ENCODE data around the gene GUCY1A1.

The GUCY1A1 gene

GRCh38 chr4:155660436-155660835 is 6.2 kb upstream of the GUCY1A1 start:
- DNase-seq, result no peak

- no peak for DNase-seq
Measured at GRCh38 chr4:155665054-155665453, 1.6 kb upstream of the GUCY1A1 start.

GRCh38 chr4:155667222-155667567 is 547 bp downstream of the GUCY1A1 start:
- DNase-seq, result peak; percentile 62

GRCh38 chr4:155667568-155668511 is 1.2 kb downstream of the GUCY1A1 start:
- no peak for DNase-seq

- DNase-seq, result no peak
Measured at GRCh38 chr4:155668707-155669220, 2.1 kb downstream of the GUCY1A1 start.

- DNase-seq, result no peak
Measured at GRCh38 chr4:155672342-155672741, 5.7 kb downstream of the GUCY1A1 start.

- no peak for DNase-seq
Measured at GRCh38 chr4:155673453-155673979, 6.9 kb downstream of the GUCY1A1 start.

GRCh38 chr4:155674669-155675071 is 8.0 kb downstream of the GUCY1A1 start:
- no peak for DNase-seq

DNA sequence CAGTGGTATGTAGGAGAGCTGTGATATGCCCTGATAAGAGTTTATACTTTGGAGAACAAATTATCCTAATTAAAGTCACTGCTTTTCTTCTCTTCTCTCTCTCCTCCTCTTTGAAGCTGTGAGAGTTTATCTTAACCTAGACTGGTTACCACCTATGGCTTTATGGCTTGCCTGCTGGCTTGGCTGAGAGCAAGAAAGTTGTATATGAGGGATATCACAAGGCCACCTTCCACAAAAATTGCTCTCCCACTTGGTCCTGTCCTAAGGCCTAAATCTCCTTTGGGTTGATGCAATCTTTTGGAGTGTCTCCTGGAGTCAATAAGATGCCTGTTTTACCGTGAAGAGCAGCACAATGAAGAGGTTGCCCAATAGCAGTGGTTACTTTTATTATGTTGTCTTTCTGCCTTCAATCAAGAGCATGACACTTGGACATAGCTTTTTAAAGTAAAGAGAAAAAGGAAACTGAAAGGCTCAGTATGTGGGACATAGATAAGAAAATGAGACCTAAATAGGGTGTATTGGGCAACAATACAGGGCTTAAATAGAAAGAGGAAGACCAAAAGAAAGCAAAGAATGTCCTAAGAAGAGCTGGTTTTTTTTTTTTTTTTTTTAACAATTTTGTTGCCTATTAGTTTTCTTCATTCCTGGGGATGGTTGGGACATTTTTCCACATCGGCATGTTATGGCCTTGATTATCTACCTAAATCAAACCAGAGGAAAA is 9.2 kb downstream of the GUCY1A1 start:
- DNase-seq, result no peak

- DNase-seq, result no peak
Measured at GRCh38 chr4:155676430-155676825, 9.8 kb downstream of the GUCY1A1 start.

DNA sequence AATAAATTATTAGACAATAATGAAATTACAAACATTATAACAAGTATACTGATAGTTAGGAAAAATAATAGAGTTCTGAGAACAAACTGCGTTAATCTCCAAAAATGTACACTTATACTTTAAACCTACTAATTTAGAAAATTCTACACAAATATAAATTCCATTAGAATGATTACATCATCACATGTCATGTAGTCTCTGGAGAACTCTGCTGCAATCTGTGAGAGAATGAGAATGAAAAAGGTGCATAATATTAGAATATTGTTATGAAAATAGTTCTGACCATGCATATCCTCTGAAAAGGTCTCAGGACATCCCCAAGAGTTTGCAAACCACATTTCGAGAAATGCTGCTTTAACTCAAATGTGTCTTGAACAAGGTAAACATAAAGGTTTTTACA is 11.4 kb downstream of the GUCY1A1 start:
- no peak for DNase-seq

DNA sequence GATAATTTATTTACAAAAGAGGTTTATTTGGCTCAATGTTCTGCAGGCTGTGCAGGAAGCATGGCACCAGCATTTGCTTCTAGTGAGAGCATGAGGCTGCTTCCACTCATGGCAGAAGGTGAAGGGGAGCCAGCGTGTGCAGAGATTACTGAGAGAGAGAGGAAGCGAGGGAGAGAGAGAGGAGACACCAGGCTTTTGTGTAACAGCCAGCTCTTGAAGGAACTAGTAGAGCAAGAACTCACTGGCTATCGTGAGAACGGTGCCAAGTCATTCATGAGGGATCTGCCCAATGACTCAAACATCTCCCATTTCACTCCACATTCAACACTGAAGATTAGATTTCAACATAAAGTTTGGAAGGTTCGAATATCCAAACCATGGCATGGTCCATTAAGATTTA is 12.7 kb downstream of the GUCY1A1 start:
- no peak for DNase-seq

GRCh38 chr4:155681886-155682285 is 15.2 kb downstream of the GUCY1A1 start:
- no peak for DNase-seq

DNA sequence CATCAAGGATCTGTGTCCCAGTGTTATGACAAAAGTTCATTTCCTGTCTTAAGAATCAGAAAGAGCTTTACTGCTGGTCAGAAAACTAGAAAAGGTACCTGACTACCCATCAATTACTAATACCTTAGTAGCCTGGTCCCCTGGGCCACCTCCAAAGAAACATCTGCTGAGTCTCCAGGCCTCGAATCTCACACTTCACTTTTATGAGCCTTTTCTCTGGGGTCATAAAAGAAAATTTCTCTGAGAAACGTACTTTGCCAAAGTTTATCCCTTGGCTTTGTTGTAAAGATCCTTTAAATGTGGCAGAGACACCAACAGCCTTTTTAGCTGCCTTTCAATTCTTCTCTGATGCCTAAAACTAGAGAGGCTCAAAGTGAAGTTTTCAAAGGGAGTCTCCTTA is 17.8 kb downstream of the GUCY1A1 start:
- DNase-seq, result no peak

DNA sequence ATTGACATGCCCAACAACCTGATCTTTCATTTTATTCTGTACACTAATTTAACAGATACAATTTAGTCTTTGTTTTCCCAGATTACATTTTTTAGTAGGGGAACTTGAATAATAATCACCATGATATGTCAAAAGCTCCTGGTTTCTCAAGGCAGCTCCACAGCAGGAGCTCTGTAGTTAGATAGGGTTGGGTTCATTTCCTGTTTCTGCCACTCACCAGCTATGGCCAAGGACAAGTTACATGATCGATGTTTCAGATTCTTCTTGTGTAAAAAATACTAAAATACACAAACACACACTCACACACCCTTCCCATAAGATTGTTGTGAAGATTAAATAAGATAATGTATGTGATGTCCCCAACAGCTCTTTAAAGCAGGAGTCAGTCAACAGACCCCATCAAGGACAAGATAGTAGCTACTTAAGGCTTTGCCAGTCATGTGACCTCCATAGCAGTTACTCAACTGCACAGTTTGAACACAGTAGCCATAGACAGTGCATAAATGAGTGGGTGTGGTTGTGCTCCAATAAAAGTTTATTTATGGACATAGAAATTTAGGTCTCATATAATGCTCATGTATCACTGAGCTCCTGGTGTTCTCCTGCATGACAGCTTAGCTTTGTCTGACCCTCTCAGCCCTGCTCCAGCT is 18.4 kb downstream of the GUCY1A1 start:
- no peak for DNase-seq

GRCh38 chr4:155687380-155687982 is 20.8 kb downstream of the GUCY1A1 start:
- DNase-seq, result no peak

GRCh38 chr4:155688211-155688610 is 21.6 kb downstream of the GUCY1A1 start:
- DNase-seq, result no peak

GRCh38 chr4:155688860-155689259 is 22.2 kb downstream of the GUCY1A1 start:
- no peak for DNase-seq

DNA sequence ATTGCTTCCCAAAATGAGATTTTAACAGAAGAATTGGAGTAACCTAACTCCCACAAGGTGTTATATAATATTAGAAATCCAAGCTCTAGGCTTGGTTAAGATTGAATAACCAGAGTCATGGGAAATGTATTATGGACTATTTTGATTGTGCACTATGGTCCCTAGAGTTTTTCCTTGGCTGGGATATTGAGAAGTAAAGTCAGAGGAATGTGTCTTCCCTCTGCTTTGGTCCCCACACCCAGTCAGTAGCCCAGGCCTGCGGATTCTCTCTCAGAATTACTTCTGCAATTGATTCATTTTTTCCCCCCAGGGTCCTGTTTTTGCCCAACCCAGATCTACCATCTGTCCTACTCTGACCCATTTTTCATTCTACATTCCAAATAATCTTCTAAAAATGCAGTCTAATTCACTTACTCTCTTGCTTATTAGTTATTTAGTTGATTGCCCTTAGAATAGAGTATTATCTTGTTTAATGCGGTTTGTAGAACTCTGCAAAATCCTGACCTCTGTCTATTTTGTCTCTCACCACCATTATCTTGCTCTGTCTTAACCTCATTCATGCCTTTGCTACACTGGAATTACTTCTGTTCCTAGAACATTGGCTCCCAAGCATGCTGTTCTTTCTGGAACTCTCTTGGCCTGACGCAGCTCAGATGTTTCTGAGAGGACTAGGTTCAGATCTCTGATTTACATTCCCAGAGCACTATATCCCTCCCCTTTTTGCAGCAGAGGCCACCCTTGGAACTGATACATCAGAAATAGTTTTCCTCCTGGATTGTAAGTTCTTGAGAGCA is 23.6 kb downstream of the GUCY1A1 start:
- DNase-seq, result no peak

GRCh38 chr4:155692361-155692760 is 25.7 kb downstream of the GUCY1A1 start:
- DNase-seq, result no peak

DNA sequence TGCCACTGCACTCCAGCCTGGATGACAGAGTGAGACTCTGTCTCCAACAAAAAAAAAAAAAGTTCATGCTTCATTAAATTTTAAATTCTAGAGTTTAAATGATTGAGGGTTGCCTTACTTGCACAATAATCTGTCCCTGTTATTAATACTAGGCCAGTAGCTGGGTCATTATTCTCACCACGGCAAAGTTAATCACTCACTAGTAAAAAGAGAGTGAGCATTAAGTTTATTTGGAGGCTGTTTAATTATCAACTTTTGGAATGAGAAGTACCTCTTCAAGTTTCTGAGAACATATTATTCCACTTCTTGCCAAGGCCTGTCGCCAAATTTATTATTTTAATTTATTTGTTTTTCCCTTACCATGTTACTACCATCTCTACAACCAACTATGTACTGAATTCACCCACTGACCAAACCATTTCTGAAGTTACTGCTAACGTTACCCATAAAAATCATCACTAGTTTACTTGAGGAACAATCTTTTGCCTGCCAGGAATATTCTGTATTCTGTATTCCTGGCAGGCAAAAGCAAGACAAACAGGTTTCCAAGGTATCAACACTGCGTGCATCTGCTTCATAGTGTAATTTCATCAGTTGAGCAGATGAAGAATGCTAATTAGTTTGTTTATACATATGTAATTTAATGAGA is 26.5 kb downstream of the GUCY1A1 start:
- DNase-seq, result no peak

Measured in activated effector memory CD4-positive, alpha-beta T cell treated with anti-CD3 and anti-CD28 coated beads, Interleukin-2, amount 50 U/mL, for 16 hours (primary cell).